Measurements from ENCODE around the gene PCBP2.

Gene PCBP2

DNA sequence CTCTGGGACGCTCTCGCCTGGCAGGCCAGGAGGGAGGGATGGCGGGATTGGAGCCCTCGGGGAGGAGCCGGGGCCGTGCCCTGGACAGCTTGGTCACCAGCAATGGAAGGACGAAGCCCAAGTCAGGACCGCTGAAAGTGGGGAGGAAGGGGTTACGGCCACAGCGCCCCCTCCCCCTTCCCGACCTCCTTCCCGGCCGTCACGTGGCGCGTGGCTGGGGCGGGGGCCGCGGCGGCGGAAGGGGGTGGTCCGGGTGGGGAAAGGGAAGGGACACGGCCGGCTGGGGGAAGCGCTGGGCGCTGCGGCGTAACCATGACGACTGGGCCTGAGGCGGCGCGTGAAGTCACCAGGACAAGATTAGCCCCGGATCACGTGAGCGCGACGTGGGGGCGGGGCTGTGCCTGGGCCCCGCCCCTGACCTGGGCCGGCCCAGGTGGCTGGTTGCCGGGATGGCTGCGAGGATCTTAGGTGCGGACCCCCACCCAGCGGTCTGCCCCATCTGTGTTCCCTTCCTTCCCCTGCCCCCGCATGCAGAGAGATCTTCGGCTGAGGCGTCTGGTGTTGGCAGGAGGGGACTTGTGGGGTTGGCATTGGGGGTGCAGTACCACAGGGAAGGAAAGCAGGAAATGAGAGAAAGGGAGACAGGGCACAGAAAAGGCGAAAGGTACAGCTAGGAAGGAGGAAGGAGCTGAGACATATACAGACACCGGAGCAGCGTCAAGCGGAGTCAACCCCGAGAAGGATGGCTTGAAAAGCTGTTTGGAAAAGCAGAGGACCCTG lies 41.1 kb downstream of the PCBP2 start:
- DNase-seq (ENCODE audit: low spot score): peak; percentile 79
- ChIA-PET POLR2A (ENCODE audit: low non-redundant PET) (interaction anchor here (0.5 to 0.8 kb wide), 2 partner anchors 9 to 43 kb away, joined by 3 to 7 read pairs; no protein-coding TSS in a partner anchor), CTCF (interaction anchor here (1.0 kb wide), 1 partner anchor 11 kb away, joined by 4 read pairs; no protein-coding TSS in a partner anchor)
- H3K27ac ChIP-seq: peak overlapping the region; percentile 85
- TF ChIP-seq, protein P1, sequence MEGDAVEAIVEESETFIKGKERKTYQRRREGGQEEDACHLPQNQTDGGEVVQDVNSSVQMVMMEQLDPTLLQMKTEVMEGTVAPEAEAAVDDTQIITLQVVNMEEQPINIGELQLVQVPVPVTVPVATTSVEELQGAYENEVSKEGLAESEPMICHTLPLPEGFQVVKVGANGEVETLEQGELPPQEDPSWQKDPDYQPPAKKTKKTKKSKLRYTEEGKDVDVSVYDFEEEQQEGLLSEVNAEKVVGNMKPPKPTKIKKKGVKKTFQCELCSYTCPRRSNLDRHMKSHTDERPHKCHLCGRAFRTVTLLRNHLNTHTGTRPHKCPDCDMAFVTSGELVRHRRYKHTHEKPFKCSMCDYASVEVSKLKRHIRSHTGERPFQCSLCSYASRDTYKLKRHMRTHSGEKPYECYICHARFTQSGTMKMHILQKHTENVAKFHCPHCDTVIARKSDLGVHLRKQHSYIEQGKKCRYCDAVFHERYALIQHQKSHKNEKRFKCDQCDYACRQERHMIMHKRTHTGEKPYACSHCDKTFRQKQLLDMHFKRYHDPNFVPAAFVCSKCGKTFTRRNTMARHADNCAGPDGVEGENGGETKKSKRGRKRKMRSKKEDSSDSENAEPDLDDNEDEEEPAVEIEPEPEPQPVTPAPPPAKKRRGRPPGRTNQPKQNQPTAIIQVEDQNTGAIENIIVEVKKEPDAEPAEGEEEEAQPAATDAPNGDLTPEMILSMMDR (conservative IDR thresholded peaks at IDR 0.05; ENCODE audit: low read depth): no peak

DNA sequence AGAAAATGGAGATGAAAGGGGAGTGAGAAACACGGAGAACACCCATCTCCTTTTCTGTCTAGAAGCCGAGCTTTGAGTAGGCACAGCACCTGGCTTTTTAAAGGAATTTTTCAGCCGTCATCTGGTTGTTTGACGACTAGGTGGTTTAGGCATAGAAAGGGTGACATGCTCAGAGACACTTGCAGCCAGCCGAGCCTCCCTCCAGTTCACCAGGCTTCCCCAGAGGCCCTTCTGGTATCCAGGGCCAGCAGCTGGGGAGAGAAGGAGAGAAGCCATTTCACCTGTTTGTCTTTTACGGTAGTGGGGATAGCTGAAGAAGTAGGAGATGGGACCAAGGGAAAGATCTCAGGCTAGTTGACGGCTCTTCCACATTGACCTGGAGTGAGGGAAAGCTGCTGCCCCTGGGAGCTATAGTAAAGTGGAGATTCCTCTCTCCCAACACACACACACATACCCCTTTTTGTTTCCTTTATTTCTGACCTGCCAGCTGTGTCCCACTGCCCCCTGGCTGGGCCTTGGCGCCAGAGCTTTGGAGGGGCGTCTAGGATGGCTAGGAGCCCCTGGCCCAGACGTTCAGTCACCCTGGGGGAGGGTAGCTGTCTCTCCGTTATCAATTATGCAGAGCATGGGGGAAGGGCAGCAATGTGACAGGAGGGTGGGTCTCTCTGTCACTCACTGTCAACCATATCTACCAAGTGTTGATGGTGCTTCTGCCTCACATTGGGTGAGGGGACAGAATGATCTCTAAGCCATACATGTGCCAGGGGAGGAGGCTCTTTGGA lies 41.9 kb downstream of the PCBP2 start:
- ChIA-PET POLR2A (ENCODE audit: low non-redundant PET) (interaction anchor here (0.5 to 0.8 kb wide), 2 partner anchors 10 to 43 kb away, joined by 3 to 7 read pairs; no protein-coding TSS in a partner anchor), CTCF (interaction anchor here (1.0 kb wide), 1 partner anchor 12 kb away, joined by 4 read pairs; no protein-coding TSS in a partner anchor)
- H3K27ac ChIP-seq: peak overlapping the region; percentile 85
- TF ChIP-seq, protein P1 (conservative IDR thresholded peaks at IDR 0.05; ENCODE audit: low read depth): no peak
- DNase-seq (ENCODE audit: low spot score): no peak

DNA sequence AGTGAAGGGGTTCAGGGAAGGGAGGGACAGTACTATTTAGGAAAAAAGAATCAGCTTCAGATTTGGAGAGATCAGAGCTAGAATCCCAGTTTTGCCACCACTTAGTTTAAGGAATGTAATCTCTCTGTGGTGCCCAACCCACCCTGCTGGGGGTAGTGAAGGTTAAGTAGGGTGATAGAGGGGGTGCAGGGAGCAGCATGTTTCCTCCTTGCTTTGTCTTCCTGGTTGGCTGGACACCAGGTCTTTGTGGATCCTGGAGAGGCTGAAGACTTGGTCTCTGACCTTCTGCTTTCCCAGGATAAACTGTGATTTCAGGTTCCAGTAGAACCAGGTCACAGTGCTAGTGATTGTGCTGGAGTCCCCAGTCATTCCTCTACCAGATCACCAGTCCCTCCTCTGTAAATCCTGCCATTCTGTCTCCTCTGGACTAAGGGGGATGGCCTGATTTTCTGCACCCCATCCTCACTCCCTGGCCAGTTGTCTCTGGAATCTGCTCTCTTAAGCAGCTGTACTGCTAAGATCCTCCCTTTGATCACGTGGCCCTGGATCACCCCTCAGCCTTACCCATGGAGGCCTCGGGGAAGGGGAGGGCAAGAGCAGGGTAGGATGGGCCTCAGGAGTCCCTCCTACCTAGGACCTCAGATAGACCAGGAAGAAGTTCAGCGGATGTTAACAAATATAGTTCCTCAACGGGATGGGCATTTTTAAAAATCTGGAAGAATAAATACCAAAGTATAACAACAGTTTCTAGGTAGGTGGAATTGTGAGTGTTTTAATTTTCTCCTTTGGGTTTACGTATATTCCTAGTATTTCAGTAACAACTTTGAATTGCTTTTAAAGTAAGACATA lies 44.2 kb downstream of the PCBP2 start:
- CTCF ChIA-PET: no interaction called here
- TF ChIP-seq, protein P1 (conservative IDR thresholded peaks at IDR 0.05; ENCODE audit: low read depth): no peak

DNA sequence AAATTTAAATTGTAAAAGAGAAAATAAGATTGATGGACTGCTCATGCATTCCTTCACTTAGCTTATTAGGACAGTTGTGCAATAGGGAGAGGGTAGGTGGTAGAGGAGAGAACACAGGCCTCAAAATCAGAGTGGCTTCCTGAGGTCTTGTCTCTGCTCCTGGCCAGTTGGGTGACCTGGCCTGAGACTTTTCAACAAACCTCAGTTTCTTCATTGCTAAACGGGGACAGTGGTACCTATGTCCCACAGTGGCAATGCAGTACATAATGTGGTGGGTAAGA lies 44.8 kb downstream of the PCBP2 start:
- CTCF ChIA-PET: no interaction called here
- no peak overlapping the region for H3K27ac ChIP-seq

More for the DNA sequence above, 44.2 kb downstream of the PCBP2 start:
- H3K27ac ChIP-seq: peak overlapping the region; percentile 53
- no peak for DNase-seq (ENCODE audit: low spot score)
- POLR2A ChIA-PET (ENCODE audit: low non-redundant PET): no interaction called here

DNA sequence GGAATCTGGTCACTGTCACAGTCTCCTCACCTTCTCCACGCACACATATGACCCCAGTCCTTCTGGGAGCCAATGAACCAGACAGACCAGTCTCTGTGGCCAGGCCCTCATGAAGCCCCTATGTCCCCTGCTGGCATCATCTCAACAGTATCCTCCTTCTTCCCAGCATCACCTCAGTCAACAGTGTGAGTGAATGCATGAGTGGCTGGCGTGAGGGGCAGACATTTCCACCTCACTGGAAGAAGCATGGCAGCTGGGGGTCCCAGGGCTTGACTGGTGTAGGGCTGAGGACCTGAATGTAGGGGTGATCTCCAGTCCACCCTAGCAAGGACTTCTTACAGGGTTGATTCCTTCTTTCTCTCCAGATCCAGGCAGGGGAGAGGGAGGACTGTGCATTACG lies 45.6 kb downstream of the PCBP2 start:
- POLR2A ChIA-PET (ENCODE audit: low non-redundant PET): interaction anchor here (0.5 kb wide), 1 partner anchor 11 kb away, joined by 3 read pairs; no protein-coding TSS in a partner anchor
- no peak for DNase-seq (ENCODE audit: low spot score)
- TF ChIP-seq, protein P1 (conservative IDR thresholded peaks at IDR 0.05; ENCODE audit: low read depth): no peak
- no peak overlapping the region for H3K27ac ChIP-seq
- CTCF ChIA-PET: no interaction called here

More for the DNA sequence above, 44.8 kb downstream of the PCBP2 start:
- TF ChIP-seq, protein P1 (conservative IDR thresholded peaks at IDR 0.05; ENCODE audit: low read depth): no peak
- DNase-seq (ENCODE audit: low spot score): no peak
- POLR2A ChIA-PET (ENCODE audit: low non-redundant PET): no interaction called here

DNA sequence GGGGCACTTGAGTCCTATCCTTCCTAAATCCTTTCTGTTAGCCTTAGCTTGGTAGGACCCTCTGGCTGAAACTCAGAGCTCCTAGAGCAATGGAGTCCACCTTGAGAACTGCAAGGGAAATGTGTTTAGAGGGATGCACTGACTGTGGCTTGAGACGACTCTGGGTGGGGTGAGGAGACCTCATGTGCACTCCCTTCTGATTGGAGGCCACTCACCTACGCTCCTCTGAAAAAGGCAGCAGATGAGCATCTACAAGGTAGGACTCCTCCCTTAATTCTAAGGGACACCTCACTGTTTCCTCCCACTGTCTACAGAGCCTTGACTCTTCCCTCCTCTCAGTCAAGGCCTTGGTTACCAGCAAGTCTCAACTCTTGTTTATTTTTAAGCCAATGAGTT lies 46.3 kb downstream of the PCBP2 start:
- peak overlapping the region; percentile 95 for H3K27ac ChIP-seq
- ChIA-PET CTCF (interaction anchor here (0.8 kb wide), 1 partner anchor 157 kb away, joined by 3 read pairs; no protein-coding TSS in a partner anchor), POLR2A (ENCODE audit: low non-redundant PET) (interaction anchor here (0.6 kb wide), 1 partner anchor 132 kb away, joined by 3 read pairs; no protein-coding TSS in a partner anchor)
- TF ChIP-seq, protein P1 (conservative IDR thresholded peaks at IDR 0.05; ENCODE audit: low read depth): no peak
- DNase-seq (ENCODE audit: low spot score): no peak
